ENCODE results near the gene PTGR3.

PTGR3 gene

DNA sequence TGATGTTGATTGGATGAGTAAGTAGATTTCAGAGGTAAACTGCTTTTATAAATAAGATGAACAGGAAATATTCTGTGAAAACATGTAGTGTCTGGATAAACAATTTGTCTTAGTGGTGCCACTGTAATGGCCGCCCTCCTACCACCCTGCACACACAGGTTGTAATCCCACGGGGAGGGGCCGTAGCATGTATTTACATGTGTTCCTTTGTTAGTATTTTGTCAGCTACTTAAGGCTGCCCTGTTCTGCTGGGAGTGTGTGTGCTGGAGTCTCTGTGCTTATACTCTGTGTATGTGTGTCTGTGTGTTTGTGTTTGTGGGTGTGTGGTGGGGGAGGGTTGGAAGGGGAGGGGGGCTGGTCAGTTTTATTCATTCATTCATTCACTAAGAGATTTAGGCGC lies 6.7 kb upstream of the PTGR3 start:
- DNase-seq (ENCODE audit: low read depth in 2 of 2, low spot score in 1 of 2) = no peak

GRCh38 chr18:75214766-75215510 lies 6.0 kb upstream of the PTGR3 start:
- DNase-seq (ENCODE audit: low read depth in 2 of 2, low spot score in 1 of 2) = no peak

DNA sequence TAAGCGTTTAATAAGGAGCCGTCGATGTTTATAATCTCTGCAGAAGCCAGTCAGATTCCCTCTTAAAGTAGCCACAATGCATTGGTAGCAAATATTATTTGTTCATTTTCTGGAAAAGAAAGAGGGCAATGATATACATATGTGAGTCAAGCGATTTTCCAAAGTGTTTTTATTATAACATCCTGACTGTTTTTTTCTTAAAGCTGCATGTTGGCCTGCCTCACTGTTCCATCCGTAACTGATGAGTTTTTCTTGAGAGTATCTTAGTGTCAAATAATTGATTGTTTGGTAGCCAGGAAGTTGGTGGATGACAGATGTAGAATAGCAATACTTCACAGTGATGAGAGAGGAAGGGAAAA lies 5.4 kb upstream of the PTGR3 start:
- no peak for DNase-seq (ENCODE audit: low read depth in 2 of 2, low spot score in 1 of 2)

GRCh38 chr18:75213611-75214331 lies 4.8 kb upstream of the PTGR3 start:
- DNase-seq (ENCODE audit: low read depth in 2 of 2, low spot score in 1 of 2) = no peak

DNA sequence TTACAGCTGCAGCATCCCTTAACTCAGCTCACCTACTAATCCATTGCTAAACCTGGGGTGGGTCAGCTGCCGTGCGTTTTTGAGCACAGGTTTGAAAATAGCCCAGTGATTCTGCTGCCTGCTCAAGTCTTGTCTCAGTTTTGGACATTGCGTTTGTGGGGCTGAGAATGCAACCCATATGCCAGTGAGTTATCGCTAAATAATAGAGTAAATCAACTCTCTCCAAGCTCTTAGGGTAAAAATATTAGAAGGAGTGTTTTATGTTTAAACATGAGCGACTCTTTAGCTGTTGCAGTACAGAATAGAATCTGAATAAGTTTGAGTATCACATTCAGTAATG lies 3.8 kb upstream of the PTGR3 start:
- no peak for DNase-seq (ENCODE audit: low read depth in 2 of 2, low spot score in 1 of 2)

- no peak for DNase-seq (ENCODE audit: low read depth in 2 of 2, low spot score in 1 of 2)
These were observed 3.2 kb upstream of the PTGR3 start for GRCh38 chr18:75211953-75212750.

GRCh38 chr18:75211626-75211952 lies 2.6 kb upstream of the PTGR3 start:
- DNase-seq (ENCODE audit: low read depth in 2 of 2, low spot score in 1 of 2) = no peak

DNA sequence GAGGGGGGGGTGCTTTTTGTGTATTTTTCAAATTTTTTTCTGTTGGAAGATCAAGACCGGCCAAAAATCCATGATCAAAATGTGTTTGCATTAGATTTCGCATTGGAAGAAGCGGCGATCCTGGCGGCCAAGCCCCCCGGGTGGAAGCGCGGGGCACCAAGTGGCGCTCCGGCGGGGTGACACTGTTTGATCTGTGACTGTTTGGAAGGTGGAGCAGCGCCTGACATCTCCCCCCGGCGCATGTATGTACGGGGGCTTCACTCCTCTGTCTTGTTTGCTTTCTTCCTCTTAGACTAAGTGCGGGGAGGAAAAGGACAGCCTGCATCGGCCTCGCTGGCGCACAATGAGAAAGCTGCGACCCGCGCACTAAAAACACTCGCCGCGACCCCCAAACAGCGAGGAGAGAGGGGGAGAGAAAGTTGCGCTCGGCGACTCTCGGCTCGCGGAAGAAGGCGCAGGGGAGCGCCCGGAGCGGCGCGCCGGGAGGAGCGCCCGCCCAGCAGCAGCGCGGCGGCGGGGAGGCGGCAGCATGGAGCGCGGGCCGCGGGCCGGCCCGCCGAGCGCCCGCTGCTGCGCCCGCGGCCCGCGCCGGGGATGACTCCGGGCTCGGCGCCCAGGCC lies 2.2 kb upstream of the PTGR3 start:
- no peak for DNase-seq (ENCODE audit: low read depth in 2 of 2, low spot score in 1 of 2)

DNA sequence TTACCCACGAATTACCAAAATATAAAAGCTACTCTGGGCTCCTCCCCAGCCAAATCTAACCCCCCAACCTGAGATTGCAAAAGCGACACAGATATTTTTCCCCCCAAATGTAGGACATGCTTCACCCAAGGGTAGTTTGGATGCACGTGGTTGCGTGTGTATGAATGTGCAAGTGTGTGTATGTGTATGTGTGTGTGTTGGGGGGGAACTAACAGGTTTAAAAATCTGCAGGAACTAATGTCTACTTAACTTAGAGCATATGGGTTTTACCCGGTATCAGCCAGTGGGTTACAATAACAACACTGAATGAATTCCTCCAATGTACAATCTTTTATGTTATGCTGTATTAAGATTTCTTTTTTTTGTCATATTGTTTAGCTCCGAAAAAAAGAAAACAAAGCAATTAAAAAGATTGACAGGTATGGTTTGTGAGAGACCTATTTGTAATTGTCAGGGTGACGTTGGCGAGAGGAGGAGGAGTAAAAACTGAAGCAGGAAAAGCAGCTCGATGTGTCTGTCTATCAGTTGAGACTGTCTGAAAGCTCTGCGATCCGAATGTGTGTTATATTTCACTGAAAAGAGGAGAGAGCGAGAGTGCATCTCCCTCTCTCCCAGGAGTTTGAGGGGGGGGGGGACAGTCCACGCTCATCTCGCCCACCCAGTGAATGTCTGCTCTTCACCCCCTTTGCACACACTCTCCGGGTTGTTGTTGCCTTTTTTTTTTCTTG lies 1.5 kb upstream of the PTGR3 start, which contains the start of gene TSHZ1:
TSS of gene TSHZ1 (plus strand) at position 524 of the 728 bp plus-strand sequence. CDS start 1,080 bp downstream, outside the sequence.
- no peak for DNase-seq (ENCODE audit: low read depth in 2 of 2, low spot score in 1 of 2)

DNA sequence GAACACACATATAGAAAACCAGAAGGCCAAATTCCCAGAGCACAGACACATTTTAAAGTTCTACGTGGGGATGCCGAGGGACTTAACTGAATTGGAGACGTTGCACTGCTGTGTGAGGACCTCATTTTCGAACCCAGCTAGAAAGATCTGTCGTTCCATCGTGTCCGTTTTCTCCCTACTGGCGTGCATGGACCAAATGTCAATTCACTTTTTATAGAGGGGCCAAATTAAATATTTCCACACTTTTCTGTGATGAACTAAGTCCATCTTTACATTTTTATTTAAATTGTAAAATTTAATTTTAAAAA lies 966 bp upstream of the PTGR3 start:
- DNase-seq (ENCODE audit: low read depth in 2 of 2, low spot score in 1 of 2) = no peak

GRCh38 chr18:75208836-75209128 lies 157 bp downstream of the PTGR3 start:
- no peak for DNase-seq (ENCODE audit: low read depth in 2 of 2, low spot score in 1 of 2)

GRCh38 chr18:75208155-75208835 lies 644 bp downstream of the PTGR3 start:
- DNase-seq (ENCODE audit: low read depth in 2 of 2, low spot score in 1 of 2) = no peak

DNA sequence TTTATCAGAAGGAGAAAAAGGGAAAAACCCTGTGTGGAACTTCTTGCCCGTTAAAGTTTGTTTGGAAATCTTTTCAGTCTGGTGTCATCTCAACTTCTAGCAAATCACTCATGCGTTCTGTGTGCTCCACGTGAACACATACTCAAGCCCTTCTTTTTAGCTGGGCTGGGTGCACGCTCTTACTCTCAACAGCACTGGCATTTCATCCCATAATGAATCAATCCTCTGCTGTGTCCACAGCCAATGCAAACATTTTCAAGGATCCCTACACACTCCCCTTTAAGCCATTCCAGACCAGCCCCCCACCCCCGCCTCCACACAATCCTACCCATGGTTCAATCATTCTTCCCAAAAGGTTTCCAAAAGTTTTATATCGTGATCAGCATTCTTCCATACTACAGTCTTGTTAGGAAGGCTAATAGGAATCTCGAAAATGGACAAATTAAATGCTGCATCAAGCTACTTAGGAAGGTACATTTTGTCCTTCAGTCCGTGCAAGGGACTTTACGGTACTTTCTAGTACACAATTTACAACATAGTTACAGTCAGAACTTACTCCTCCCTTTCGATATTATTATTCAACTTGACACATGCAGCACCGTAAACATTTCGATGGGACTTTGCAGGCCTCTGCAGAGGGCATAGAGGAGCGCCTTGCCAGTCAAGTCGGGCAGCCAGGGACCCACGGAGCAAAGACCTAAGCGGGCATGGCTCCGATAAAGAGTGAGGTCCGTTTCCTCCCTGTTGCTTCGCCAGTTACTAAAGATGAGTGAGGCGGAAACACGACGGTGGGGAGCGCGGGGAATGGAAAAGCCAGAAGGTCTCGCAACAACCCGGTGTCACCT lies 1.4 kb downstream of the PTGR3 start:
- DNase-seq (ENCODE audit: low read depth in 2 of 2, low spot score in 1 of 2) = no peak

DNA sequence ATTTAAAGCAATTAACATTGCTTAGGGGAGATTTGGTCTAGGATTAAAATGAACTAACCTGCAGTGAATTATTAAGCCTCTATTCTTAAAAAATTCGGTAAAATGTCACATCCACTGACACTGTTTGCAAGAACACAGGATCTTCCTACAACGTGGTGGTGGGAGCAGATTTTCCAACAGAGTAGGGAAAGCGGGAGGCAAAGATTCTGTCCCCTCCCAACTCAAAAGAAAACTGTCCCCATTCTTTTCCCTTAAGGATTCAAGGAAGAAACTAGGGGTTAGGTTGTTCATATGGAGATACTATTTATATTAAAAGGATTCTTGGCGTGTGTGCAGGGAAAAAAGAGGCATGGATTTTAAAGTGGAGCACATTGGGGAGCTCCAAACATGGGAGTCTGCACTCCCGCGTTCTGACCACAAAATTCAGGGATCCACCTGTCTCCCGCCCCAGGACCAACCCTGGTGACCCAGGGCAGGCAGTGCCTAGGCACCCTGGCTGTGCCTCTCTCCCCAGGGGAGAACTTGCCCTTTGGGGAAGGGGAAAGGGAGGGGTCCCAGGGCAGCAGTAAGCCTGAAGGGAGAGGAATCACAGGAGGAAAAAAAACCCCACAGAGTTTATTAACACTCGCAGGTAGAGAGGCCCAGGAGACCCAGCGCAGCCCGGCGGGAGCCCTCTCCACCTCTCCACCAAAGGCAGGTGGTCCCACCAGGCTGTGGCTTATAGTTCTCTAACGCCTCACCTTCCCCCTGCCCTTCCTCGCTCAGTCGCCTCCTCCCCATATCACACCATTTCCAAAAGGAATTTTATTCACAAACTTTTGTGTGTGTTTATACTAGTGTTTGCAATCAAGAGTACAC lies 2.3 kb downstream of the PTGR3 start:
- no peak for DNase-seq (ENCODE audit: low read depth in 2 of 2, low spot score in 1 of 2)

GRCh38 chr18:75205514-75206132 lies 3.3 kb downstream of the PTGR3 start:
- DNase-seq (ENCODE audit: low read depth in 2 of 2, low spot score in 1 of 2) = no peak

- no peak for DNase-seq (ENCODE audit: low read depth in 2 of 2, low spot score in 1 of 2)
These were observed 4.0 kb downstream of the PTGR3 start for GRCh38 chr18:75204732-75205513.

GRCh38 chr18:75204269-75204731 lies 4.6 kb downstream of the PTGR3 start:
- no peak for DNase-seq (ENCODE audit: low read depth in 2 of 2, low spot score in 1 of 2)

Measured in stimulated activated CD8-positive, alpha-beta memory T cell treated with anti-CD3 and anti-CD28 coated beads, Interleukin-4, amount 100 ng/mL, for 1 hour (primary cell).